Stimulated activated CD4-positive, alpha-beta T cell treated with anti-CD3 and anti-CD28 coated beads, Interleukin-2, amount 100 ng/mL, for 4 hours (primary cell): ENCODE results near the gene MACROD2.

Source experiments
- DNase-seq: peaks from one replicate; pipeline ENCODE4 v3.0.0-alpha.2; 2020; ENCODE audit warnings: low read depth

MACROD2 gene

DNA sequence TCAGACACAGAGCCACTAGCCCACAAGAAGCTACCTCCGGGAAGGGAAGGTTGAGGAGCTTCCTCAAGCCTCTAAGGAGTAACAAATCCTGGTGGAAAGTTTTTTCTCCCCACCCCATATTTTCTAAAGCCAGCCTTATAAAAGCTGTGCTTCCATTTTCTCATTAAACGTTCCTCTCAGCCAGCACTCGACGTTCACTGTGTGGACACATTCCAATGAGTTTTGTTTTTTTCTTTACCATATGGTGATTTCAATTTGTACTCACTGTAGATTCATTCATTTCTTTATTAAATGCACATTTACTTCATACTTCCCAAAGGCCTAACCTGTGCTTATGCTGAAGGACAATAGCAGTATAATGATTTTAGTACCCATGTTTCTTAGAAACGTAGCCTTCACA, 536.5 kb downstream of the MACROD2 start:
- no peak for DNase-seq

DNA sequence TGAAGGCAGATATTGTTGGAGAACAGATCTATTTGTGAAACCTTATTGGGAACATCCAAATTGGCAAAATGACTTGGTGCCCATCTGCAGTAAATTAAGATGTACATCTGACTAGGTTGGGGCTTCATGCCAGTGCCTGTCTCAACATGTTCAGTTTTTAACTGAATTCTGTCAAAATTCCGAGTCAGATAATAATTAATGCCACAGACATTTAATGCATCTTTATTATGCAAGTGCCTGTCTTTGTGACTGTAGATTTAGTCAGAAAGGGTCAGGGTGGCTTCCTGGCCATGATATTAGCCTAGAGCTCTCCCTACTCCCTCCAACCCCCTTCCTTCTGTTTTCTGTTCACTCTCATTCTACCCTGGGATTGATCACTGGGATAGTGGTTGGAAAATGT, 541.4 kb downstream of the MACROD2 start:
- DNase-seq, result no peak

DNA sequence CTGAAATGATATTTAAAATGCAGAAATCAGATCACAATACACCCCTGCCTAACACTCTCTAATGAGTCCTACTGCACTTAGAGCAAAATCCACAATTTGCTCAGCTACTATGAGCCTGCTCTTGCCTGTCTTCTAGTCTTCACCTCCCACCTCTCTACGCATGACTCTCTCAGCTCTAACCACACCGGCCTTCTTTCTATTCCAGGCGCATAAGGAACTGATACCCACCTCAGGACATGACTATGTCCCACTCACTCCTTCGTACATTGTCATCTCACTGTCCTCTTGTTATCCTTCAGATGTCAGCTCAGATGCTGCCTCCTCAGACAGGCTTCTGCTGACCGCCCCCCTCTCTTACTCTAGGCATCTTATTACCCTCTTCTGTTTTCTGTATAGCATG, 543.1 kb downstream of the MACROD2 start:
- DNase-seq, result no peak

DNA sequence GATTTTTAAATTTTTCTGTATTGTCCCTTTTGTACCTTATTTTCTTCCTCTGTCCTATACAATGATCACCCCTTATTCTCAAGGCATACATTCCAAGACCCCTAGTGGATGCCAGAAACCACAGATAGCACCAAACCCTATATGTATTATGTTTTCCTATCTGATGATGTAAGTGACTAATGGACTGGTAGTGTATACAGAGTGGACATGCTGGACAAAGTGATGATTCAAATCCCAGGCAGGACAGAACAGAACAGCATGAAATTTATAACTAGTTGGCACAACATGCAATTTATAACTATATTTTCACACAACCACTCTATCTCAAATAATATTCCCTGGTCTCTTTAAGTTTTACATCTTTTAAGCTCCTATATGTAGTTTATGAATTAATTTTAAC, 547.7 kb downstream of the MACROD2 start:
- DNase-seq, result no peak

DNA sequence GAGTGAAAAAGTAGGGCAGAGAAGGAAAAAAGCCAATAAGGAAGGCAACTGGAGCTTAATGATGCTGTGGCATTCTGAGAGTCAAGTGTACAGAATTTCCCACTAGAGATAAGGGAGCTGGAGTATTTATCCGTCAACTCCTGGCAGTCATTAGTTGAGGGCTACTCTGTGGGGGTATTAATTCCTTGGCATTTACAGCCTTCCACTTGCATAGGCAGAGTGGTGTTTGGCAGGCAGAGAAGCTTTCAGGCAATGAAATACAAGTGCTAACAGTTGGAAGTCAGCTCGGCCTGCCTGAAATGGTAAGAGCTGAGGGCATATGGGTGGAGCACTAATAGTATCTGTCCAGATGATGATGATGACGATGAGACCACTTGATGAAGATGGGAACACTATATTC, 549.4 kb downstream of the MACROD2 start:
- no peak for DNase-seq

DNA sequence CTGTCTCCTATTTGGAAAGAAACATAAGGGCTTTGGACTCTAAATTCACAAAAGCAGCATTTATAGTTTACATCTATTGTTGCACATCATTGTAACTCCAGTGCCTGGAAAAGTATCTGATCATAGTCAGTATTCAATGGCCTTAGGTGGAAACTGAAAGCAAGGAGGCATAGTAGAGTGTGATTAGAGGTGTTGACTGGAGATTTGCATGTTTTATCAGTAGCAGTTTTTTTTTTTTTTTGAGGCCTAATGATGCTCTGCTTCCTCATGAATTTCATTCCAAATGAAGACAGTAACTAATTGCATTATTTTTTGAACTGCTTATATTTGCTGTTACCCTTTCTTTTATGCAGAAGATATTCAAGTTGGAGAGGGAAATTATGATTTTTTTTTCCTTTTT, 555.3 kb downstream of the MACROD2 start:
- DNase-seq, result no peak

DNA sequence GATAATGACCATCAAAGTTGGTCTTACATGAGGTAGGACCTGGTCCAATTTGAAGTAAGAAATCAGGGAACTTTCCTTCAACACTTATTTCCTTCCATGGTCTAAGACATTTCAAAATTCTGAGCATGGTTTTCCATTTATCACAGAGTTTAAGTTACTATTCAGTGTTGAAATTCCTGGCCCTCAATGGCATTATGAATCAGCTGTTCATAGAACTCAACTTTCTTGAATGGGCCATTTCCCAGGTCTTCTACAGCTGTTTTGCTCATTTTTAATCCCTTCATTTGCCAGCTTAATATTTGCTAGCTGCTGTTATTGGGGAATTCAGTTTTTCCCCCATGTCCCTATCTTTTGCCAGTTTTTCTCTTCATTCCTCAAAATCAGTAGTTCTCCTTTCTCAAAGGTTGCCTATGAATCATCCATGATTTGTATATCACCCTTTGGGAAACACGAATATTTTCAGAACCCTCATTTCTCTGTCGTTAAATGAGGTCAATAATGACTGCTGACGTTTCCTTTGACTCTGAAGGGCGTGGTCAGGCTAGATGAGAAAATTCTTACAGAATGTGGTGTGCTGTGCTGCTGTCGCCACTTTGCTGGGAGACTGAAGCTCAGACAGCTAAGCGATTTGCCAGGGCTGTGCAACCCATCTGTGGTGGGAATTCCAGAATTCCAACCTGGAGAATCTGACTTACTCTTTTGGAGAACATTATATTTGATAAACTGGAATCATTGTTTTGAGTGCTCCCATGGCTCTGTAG, 558.6 kb downstream of the MACROD2 start:
- no peak for DNase-seq

DNA sequence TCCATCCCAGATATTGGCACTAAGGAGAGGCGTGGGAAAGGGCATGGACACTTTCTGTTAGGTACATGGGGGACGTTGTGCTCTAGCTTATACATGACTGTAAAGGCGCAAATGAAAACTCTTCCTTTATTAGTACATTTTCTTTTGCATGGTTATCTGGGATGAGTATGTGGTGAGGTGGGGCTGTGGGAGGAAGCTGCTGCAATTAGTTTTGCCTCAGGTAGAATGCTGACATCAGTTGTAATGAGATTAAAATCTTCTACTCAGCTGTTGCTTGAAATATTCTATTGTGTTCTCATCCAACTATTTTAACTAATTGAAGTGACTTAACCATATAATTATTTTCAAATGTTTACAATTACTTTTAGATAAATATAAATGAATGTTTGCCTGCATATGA, 560.4 kb downstream of the MACROD2 start:
- DNase-seq, result no peak

DNA sequence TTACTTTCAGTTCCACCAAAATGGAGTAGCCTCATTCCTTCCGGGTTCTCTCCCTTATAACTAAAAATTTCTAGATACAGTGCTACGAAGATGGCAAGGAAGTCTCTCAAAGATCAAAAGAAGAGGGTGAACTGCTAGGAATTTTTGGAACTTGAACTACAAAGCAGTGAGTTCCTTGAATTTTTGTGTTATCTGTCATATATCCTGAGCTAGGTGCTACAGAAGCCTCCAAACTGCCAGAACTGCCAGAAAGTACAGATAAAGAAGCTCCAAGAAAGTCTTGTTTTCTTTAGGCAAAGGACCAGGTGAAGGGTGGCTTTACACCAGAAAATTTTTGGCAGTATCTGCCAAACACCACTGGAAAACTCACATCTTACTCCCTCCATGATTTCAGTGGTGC, 560.9 kb downstream of the MACROD2 start:
- DNase-seq, result no peak

DNA sequence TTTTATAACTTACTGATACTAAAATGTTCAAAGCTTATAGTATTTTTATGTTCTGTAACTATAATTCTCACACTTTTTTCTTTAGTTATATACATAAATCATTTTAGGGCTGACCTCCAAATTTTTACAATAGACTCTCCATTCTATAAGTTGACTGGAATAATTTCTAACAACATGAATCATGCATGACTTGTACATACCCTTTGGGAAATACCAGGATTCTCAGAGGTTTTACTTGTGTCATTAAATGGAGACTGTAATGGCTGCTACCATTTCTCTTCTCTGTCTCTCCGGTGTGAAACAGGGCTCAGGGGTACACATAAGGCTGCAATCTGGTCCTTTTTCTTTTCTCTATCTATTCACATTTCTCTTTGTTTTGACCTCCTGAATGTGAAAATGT, 564.3 kb downstream of the MACROD2 start:
- no peak for DNase-seq

DNA sequence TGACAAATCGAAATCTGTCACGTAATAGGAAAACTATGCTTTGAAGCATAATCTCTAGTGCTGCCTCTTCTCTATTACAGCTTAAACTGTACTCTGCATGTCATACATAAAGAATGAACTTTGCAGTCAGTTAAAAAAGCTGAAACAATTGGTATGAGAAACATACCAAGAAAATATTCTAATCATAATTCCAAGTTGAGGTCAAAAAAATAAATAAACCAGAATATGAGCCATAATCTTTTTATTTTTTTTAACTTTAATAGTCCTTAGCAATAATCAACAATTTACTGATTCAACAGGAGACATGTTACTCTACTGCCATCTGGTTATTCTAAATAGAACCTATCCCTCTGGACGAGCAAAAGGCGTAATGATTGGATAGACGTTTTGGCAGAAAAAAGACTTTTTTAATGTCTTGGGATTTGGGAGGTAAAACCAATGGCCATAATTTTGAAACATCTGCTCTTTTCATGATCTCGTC, 566.5 kb downstream of the MACROD2 start:
- DNase-seq, result no peak

DNA sequence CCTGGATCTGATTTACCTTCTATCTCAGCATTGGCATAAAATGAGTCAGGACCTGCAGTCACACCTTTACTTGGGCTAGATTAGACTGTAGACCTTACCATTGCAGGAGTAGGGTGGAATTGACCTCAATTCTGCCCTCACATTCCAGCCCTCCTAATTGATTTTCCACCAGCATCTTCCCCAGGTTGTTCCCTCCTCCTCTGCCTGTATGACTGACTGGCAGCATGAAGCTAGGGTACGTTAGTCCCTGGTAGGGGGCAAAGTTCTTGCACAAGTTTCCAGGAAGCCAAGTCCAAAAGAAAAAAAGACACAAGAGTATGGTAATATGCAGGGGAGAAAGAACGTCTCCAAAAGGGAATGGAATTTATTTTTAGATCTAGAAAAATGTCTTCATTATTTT, 567.7 kb downstream of the MACROD2 start:
- no peak for DNase-seq

DNA sequence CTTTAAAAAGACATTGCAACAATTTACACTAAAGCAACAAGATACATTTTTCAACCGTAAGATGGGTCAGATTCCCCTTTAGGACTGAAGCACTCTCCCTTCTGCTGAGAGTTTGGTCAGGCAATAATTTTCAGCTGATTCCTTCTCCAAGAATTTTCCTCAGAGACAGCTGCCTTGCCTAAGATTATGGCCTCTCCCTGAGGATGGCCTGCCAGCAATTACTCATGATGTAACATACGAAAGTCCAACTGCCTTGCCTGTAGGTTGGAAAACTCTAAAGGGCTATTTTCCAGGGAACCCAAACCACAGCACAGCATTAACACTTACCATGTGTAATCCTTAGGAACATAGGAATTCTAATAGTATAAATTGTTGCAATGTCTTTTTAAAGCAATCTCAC, 571.2 kb downstream of the MACROD2 start:
- DNase-seq, result no peak

DNA sequence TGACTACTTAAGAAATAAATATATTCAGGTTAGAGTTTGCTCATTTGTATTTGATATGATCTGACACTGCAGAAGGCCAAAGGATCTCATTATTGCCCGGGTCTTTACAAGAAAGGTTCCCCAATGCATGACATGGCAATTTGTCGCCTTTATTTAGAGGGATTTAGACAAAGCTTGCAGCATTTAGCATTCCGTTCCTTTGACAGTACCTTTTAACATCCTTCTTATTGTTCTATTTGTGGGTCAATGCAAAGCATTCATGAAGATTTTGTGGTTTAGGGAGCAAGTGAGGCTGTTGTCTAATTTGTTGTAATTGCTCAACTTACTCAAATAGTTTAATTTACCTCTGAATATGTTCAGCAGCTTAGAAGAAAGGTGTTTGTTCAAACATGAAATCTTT, 572.9 kb downstream of the MACROD2 start:
- DNase-seq, result no peak

DNA sequence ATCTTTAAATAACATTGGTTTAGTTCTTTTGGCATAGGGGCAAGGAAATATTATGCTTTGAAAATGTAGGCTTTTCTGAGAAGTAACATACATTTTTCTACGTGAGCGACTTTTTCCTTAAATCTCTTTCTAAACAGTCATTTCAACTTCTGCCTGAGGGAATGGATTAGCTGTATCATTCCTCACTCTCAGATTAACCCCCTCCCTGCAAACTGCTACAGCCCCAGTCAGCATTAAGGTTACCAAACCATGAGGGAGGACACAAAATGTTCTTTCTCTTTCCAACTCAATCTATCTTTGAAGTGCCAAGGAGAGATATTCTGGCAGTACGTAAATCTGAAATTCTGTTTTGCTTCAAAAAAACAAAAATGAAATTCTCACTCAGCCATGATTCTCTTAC, 573.4 kb downstream of the MACROD2 start:
- no peak for DNase-seq

DNA sequence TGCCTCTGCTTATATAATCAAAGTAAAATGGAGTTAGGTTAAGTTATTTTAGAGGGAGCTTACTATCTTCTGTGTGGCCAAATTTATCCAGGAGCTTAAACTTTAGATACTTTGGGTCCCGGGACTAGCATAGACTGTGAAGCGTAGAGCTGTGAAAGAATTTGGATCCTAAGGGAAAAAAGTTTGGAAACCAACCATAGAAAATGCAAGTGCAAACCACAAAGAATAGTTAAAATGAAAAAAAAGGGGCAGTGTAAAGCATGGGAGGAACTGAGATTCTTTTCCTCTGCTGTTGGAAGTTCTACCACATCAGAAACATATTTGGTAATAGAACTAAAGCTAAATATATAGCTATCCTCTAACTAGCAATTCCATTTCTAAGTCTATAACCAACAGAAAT, 574.3 kb downstream of the MACROD2 start:
- no peak for DNase-seq

DNA sequence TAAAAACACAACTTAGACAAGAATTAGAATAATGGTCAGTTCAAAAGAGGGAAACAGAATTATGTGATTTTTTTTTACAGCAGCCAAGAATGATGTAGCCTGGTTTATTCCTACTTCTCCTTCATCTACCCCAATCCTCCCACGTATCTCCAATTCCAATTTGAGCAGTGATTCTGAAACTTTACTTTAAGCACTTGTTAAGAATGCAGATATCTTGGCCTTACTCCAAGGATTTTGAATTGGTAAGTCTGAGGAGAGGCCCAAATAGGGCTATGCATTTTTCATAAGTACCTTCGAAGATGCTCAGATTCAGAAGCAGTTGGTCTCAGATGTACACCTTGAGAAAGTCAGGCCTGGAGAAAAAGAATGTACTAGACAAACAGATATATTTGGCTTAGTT, 575.5 kb downstream of the MACROD2 start:
- no peak for DNase-seq

DNA sequence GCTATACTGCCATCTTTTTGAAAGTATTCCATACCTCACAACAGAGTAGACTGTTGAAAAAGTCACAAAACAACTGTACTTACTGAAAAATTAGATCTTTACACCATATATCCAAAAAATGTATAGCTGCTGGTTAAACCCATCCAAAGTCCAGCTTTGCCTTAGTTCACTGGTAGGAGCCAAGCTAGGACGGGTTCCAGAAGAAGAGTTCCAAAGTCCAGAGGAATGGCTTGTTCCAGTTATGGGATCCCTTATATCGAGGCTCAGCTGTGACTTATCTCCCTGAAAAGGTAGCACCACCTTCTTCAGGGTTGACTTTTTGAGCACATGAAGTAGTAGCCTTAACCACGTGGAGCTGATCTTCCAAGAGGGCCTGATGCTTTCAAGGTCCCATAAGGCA, 578.4 kb downstream of the MACROD2 start:
- no peak for DNase-seq

DNA sequence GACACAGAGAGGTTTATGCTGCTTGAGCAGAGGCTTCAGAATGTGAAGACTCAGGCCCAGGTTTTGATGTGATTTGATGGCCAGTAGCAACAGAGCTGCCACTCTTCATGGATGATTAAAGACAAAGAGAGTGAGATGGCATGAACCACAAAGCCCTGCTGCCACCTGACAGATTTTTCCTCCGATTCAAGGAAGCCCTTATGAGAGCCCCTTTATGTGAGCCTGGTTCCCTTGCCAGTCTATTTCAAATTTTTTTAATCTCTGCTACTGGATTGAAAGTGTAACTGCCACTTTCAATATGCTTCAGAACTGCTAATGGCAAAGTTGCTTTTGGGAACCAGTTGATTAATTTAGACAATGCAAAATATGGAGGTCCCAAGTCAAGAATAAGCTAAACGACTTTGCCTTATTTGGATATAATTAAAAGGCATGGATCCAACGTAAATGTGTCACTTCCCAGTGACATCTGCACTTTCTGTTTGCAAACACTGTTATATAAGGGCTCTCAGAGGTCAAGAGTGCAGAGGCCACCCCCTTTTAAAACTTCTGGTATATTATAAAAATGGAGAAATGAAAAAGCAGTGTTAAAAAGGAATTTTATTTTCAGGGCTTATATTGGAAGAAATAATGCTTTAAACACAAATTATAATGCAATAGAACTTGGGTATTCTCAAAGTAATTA, 581.0 kb downstream of the MACROD2 start:
- DNase-seq, result no peak

DNA sequence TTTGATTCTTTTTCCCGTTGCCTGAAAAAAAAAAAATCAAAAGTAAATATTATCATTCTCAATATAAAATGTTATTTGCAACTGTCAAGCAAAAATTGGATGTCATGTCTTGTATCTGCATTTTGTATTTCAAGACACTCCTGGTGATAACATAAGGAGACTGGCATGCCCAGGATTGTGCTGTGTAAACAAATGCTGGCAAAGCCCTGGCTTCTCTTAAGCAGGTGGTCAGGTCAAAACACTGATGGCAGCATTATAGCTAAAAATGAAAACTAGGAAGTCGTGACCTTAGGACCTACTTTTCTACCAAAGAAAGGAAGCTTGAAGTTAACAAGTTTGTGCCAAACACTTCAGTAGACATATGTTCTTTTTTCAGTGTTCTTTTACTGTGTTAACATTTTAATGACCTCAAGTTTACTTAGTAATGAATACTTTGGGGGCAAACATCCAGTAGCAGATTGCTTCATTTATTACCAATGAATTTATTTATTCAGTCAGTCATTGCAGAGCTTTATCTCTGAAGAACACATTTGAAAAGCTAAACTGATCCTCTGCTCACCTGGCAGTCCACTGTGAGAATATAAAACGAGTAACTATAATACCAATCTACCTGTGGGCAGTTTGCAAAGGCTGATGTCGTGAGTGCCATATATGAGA, 585.2 kb downstream of the MACROD2 start:
- DNase-seq, result no peak

DNA sequence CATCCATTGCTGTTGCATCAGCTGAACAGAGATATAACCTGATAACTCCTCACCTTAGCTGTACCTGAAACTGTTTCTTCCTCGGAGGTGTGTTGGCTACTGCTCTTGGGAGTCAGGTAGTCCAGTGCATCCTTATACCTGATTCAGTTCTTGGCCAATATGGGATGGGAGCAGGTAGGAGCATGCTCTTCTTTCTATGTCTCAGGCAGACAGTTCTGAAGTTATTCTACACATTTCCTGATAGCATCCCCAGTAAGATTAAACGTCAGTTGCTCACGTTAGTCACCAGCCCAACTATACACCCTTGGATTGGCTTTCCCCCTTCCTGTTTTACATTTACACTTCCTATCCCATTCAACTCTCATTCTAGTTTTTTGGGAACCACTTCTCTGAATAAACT, 586.4 kb downstream of the MACROD2 start:
- DNase-seq, result no peak

DNA sequence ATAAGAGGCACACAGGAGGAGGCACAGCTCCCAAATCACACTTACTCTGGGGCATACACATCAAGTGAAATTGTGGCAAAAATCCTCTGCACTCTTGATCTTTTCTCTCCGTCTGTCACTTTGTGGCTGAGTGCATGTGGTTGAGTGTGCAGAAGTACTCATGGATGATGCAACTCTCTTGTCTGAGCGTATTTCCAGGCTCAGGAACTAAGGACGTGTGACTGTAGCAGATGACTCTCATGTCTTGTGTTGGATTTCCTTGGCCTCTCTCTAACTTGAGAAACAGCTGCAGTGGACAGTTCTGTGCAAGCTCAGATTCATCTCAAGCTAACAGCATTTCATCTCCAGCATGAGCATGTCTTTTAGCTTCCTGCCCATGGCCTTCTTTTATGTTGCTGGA, 587.5 kb downstream of the MACROD2 start:
- no peak for DNase-seq

DNA sequence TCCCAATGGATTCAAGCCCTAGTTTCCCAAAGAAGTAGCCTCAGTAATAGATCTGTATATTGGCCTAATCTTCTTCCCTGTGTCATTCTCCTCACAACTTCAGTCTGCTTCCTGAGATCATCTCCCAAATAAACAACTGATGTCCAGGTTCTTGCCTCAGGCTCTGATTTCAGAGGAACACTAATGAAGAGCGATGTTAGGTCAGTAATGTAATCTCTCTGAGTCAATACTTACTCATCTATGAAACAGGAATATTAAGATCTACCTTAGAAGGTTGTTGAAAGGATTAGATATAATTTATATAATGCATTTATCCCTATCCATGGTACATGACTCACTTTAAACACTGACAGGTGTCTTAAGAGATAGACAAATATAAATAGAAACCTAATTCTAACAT, 588.1 kb downstream of the MACROD2 start:
- no peak for DNase-seq
